ENCODE results near the gene SLC16A5.
A peak's percentile ranks its signal among the peaks of the same experiment; 100 is the strongest.

- peak in 1 of 3 experiments; percentile 1 for TF ChIP-seq CTCF (optimal IDR thresholded peaks at IDR 0.05 in 1 of 3, IDR thresholded peaks at IDR 0.05 in 1 of 3, conservative IDR thresholded peaks at IDR 0.05 in 1 of 3; ENCODE audit: extremely low read depth in 1 of 3, insufficient read depth in 2 of 3, low read length in 3 of 3)
- TF ChIP-seq EZH2 (IDR thresholded peaks at IDR 0.05; ENCODE audit: low read length) = no peak
Measured at GRCh38 chr17:75077496-75078283, 10.1 kb upstream of the SLC16A5 start.
